Measurements from ENCODE around the gene MFSD12. TPM values are rescaled to one million over a fixed set of nuclear protein-coding genes. Genes with fewer than 3 reads are reported as not detected.
"Not testable (repeated sequence)": the region's sequence is repeated elsewhere in the genome, so short reads cannot be mapped to it uniquely, and the experiment has no call there.

The MFSD12 gene
- total RNA-seq, 8 experiments from 2014 or later, result 21.9 to 87.4 (median 44.0) TPM

DNA sequence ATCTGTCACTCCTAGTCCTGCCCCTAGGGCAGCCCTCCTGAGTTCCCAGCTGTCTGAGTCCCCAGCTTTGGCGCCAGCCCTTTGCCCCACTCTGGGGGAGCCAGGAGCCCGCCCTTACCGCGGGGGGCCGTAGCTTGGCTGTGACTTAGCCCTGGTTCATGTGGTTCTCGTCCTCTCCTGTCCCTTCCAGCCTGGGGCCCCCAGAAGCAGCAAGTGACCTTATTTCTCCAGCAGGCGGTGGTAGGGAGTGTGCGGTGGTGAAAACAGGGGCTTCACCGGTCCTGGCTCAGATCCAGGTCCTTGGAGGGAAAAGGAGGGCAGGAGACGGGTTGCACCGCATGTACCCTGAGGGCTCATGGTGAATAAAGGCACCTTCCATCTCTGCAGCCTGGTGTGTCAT lies 35.8 kb upstream of the MFSD12 start:
- Histone ChIP-seq H3K4me3 (no peak overlapping the region), H3K4me1 (replicated peaks in 1 of 2) (no peaks in the 10 kb centered on the region), H3K27ac (no peak overlapping the region)
- no CpG with 5 or more reads among the region's 11 CpGs for WGBS, 10 experiments
- in situ Hi-C loops (cut with MboI; ENCODE audit: low pct_unique_long_range_greater_than_20kb in 2 of 9, low sequenced_read_pairs in 9 of 9, unreplicated experiment in 9 of 9), result no loop called here
- no peak for ATAC-seq (replicated peaks in 6 of 8)

GRCh38 chr19:3591876-3592613 lies 34.7 kb upstream of the MFSD12 start:
- Histone ChIP-seq H3K4me3 (no peak overlapping the region), H3K4me1 (replicated peaks in 1 of 2) (no peaks in the 10 kb centered on the region), H3K27ac (no peak overlapping the region)
- WGBS, 10 experiments, result 0 to 83% (median 55%) methylated on average over 1 to 8 of the region's 9 CpGs; no CpG with 5 or more reads in 7 of the 10 experiments
- in situ Hi-C loops (cut with MboI; ENCODE audit: low pct_unique_long_range_greater_than_20kb in 2 of 9, low sequenced_read_pairs in 9 of 9, unreplicated experiment in 9 of 9), result no loop called here
- ATAC-seq (replicated peaks in 6 of 8), result peak in 1 of 8 experiments; percentile 22

DNA sequence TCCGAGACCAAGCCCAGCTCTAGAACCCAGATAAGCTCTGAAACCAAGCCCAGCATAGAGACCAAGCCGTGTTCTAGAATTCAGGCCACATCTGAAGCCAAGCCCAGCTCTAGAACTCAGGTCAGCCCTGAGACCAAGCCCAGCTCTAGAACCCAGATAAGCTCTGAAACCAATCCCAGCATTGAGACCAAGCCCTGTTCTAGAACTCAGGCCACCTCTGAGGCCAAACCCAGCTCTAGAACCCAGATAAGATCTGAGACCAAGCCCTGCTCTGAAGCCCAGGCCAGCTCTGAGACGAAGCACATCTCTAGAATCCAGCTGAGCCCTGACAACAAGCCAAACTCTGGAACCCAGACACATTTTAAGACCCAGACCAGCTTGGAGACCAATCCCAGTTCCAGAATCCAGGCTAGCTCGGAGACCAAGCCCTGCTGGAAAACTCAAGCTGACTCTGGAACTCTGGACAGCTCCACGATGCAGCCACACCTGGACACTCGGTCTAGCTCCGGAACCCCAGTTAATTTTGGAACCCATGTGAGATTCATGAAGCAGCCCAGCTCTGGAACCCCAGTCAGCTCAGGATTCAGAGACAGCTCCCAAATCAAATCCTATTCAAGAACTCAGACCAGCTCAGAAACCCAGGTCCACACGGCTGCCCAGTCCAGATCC lies 33.7 kb upstream of the MFSD12 start:
- 59 to 100% (median 87%) methylated on average over 1 to 4 of the region's 8 CpGs; no CpG with 5 or more reads in 4 of the 10 experiments for WGBS, 10 experiments
- no peak overlapping the region for H3K27ac ChIP-seq
- no peak overlapping the region for H3K4me3 ChIP-seq
- in situ Hi-C loops (cut with MboI; ENCODE audit: low pct_unique_long_range_greater_than_20kb in 2 of 9, low sequenced_read_pairs in 9 of 9, unreplicated experiment in 9 of 9), result no loop called here
- no peak for ATAC-seq (replicated peaks in 6 of 8)
- no peaks in the 10 kb centered on the region for H3K4me1 ChIP-seq (replicated peaks in 1 of 2)

DNA sequence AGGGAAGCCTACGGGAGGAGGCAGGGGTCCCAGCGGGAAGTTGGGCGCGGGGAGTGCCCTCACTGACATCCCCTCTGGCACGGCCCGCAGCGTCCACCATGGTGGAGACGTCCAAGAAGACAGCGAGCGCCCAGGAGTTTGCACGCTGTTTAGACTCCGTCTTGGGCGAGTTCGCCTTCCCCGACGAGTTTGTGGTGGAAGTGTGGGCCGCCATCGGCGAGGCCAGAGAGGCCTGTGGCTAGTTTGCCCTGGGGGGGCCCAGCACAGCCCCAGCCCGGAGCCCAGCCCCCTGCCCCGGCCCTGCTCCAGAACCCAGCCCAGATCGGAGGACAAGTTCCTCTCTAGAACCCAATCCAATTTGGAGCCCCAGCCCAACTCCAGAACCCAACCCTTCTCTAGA lies 32.6 kb upstream of the MFSD12 start:
- Histone ChIP-seq H3K27ac (no peak overlapping the region), H3K4me3 (no peak overlapping the region), H3K4me1 (replicated peaks in 1 of 2) (no peaks in the 10 kb centered on the region)
- in situ Hi-C loops (cut with MboI; ENCODE audit: low pct_unique_long_range_greater_than_20kb in 2 of 9, low sequenced_read_pairs in 9 of 9, unreplicated experiment in 9 of 9), result no loop called here
- no peak for ATAC-seq (replicated peaks in 6 of 8)
- 95% methylated on average over 14 of the region's 22 CpGs; no CpG with 5 or more reads in 9 of the 10 experiments for WGBS, 10 experiments

- H3K4me1 ChIP-seq (replicated peaks in 1 of 2), result no peaks in the 10 kb centered on the region
- in situ Hi-C loops (cut with MboI; ENCODE audit: low pct_unique_long_range_greater_than_20kb in 2 of 9, low sequenced_read_pairs in 9 of 9, unreplicated experiment in 9 of 9), result no loop called here
- WGBS, 10 experiments, result 65 to 100% (median 93%) methylated on average over 1 to 5 of the region's 11 CpGs; no CpG with 5 or more reads in 3 of the 10 experiments
These were observed 32.1 kb upstream of the MFSD12 start for GRCh38 chr19:3589439-3589838.

DNA sequence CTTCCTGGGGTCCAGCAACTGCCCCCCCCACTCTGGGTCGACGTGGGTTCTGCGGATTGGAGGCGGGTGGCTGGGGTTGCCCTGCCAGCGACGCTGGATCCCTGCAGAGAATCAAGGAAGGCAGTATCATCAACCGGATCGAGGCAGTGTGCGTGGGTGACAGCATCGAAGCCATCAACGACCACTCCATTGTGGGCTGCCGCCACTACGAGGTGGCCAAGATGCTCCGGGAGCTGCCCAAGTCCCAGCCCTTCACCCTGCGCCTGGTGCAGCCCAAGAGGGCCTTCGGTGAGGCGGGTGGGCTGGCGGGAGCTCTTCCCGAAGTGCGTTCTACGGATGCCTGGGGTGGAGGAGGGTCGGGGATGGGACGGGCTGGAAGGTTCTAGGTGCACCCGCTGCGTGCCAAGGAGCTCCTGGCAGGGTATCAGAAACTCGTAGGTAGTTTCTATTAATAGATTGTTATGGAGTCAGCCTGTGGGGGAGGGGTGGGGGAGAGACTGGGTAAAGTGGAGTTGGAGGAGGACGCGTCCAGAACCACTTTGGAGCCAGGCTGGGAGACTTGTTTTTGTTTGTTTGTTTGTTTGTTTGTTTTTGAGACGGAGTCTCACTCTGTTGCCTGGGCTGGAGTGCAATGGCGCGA lies 29.4 kb upstream of the MFSD12 start:
- H3K4me3 ChIP-seq, result no peak overlapping the region
- 60 to 80% (median 70%) methylated on average over 1 to 2 of the region's 31 CpGs; no CpG with 5 or more reads in 7 of the 10 experiments for WGBS, 10 experiments
- no peaks in the 10 kb centered on the region for H3K4me1 ChIP-seq (replicated peaks in 1 of 2)
- H3K27ac ChIP-seq, result no peak overlapping the region
- peak in 3 of 8 experiments; percentile 29 to 56 (median 33) for ATAC-seq (replicated peaks in 6 of 8)
- in situ Hi-C loops (cut with MboI; ENCODE audit: low pct_unique_long_range_greater_than_20kb in 2 of 9, low sequenced_read_pairs in 9 of 9, unreplicated experiment in 9 of 9), result no loop called here

More at GRCh38 chr19:3589439-3589838, 32.1 kb upstream of the MFSD12 start:
- no peak for ATAC-seq (replicated peaks in 6 of 8)
- Histone ChIP-seq H3K27ac (no peak overlapping the region), H3K4me3 (no peak overlapping the region)

DNA sequence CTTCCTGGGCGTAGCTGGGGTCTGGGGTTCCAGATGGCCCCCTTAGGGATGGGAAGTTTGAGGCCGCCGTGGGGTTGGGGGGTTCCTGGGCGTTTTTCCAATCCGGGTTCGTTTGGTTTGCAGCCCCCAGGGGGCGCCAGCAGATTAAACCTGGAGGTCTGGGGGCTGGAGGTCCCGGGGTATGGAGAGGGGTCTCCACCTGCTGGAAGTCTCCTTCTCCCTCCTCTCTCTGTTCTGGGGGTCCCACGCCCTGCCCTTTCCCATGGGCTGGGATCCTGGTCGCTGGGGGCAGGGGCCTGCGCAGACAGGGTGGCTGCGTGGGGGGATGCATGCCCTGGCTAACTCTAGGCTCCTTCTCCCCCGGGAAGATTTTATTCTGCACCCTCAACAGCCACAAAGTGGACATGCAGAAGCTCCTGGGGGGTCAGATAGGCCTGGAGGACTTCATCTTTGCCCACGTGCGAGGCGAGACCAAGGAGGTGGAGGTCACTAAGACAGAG lies 28.8 kb upstream of the MFSD12 start:
- H3K4me1 ChIP-seq (replicated peaks in 1 of 2), result no peaks in the 10 kb centered on the region
- in situ Hi-C loops (cut with MboI; ENCODE audit: low pct_unique_long_range_greater_than_20kb in 2 of 9, low sequenced_read_pairs in 9 of 9, unreplicated experiment in 9 of 9), result no loop called here
- WGBS, 10 experiments, result 0 to 27% methylated on average over 5 to 7 of the region's 16 CpGs; no CpG with 5 or more reads in 8 of the 10 experiments
- no peak overlapping the region for H3K4me3 ChIP-seq
- H3K27ac ChIP-seq, result no peak overlapping the region
- peak in 4 of 8 experiments; percentile 15 to 57 (median 28) for ATAC-seq (replicated peaks in 6 of 8)

- H3K4me1 ChIP-seq (replicated peaks in 1 of 2), result peaks cover 0 to 1% of the 10 kb centered on the region in 2 donors
- in situ Hi-C loops (cut with MboI; ENCODE audit: low pct_unique_long_range_greater_than_20kb in 2 of 9, low sequenced_read_pairs in 9 of 9, unreplicated experiment in 9 of 9), result no loop called here
- WGBS, 10 experiments, result 0 to 24% methylated on average over 1 to 5 of the region's 84 CpGs; no CpG with 5 or more reads in 8 of the 10 experiments
- no peak within 1 kb of the TSS for H3K27ac ChIP-seq
- peak in 2 of 8 experiments; percentile 3 to 16 for ATAC-seq (replicated peaks in 6 of 8)
- H3K4me3 ChIP-seq, result no peak within 1 kb of the TSS
These were observed 28.1 kb upstream of the MFSD12 start, which contains the start of gene GIPC3 for GRCh38 chr19:3585301-3586126. TSS of gene GIPC3 (plus strand) at chr19:3585478. CDS start at chr19:3585598, 120 bp downstream.

DNA sequence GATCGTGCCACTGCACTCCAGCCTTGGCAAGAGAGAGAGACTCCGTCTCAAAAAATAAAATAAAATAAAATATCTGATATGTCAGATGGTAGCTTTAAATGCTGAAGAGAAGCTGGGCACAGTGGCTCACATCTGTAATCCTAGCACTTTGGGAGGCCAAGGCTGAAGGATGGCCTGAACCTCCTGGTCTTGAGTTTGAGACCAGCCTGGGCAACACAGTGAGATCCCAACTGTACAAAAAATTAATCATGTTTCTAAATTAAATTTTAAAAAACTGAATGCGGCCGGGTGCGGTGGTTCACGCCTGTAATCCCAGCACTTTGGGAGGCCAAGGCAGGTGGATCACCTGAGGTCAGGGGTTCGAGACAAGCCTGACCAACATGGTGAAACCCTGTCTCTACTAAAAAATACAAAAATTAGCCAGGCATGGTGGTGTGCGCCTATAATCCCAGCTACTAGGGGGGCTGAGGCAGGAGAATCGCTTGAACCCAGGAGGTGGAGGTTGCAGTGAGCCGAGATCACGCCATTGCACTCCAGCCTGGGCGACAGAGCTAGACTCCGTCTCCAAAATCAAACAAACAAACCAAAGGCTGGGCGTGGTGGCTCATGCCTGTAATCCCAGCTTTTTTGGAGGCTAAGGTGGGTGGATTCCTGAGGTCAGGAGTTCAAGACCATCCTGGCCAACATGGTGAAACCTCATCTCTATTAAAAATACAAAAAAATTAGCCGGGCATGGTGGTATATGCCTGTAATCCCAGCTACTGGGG lies 26.8 kb upstream of the MFSD12 start:
- ATAC-seq (replicated peaks in 6 of 8); H3K4me3 ChIP-seq; H3K27ac ChIP-seq; in situ Hi-C loops (cut with MboI; ENCODE audit: low pct_unique_long_range_greater_than_20kb in 2 of 9, low sequenced_read_pairs in 9 of 9, unreplicated experiment in 9 of 9): not testable (repeated sequence)
- H3K4me1 ChIP-seq (replicated peaks in 1 of 2), result peaks cover 0 to 10% of the 10 kb centered on the region in 2 donors
- 44 to 100% (median 80%) methylated on average over 1 to 12 of the region's 15 CpGs; no CpG with 5 or more reads in 1 of the 10 experiments for WGBS, 10 experiments

- WGBS, 10 experiments, result 17 to 50% (median 43%) methylated on average over 1 to 2 of the region's 4 CpGs; no CpG with 5 or more reads in 7 of the 10 experiments
- not testable (repeated sequence) for H3K27ac ChIP-seq
These were observed 24.4 kb upstream of the MFSD12 start for GRCh38 chr19:3581792-3582191.

DNA sequence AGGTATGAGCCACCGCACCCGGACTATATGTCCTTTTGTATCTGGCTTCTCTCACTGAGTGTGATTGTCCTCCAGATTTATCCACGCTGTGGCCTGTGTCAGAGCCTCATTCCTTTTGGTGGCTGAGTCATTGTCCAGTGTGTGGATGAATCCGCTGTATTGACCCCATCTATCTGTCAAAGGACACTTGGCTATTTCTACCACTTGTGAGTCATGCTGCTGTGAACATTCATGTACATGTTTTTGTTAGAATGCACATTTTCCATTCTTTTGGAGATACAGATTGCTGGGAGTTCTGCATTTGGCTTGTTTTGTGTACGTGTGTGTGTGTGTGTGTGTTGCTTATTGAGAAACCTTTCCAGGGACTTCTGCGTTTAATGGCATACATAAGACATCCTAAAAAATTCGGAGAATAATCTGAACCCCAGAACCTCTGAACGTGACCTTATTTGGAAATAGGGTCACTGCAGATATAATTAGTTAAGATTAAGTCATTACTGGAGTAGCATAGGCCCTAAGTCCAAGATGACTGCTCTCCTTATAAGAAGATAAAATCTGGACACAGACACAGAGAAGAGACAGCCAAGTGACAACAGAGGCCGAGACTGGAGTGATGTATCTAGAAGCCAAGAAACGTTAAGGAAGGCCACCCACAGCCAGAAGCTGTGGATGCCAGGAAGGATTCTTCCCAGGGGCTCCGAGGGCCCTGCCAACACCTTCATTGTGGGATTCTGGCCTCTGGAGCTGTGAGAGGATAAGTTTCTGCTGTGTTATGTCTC lies 23.0 kb upstream of the MFSD12 start:
- peak; percentile 42 to 93 (median 80) for ATAC-seq (replicated peaks in 6 of 8)
- H3K4me1 ChIP-seq (replicated peaks in 1 of 2), result peaks cover 7 to 19% of the 10 kb centered on the region in 2 donors
- H3K27ac ChIP-seq, result peak overlapping the region in 1 of 2 donors; percentile 36
- in situ Hi-C loops (cut with MboI; ENCODE audit: low pct_unique_long_range_greater_than_20kb in 2 of 9, low sequenced_read_pairs in 9 of 9, unreplicated experiment in 9 of 9), result no loop called here
- WGBS, 10 experiments, result 0 to 83% (median 23%) methylated on average over 1 to 8 of the region's 11 CpGs; no CpG with 5 or more reads in 1 of the 10 experiments
- no peak overlapping the region for H3K4me3 ChIP-seq

More at GRCh38 chr19:3581792-3582191, 24.4 kb upstream of the MFSD12 start:
- H3K4me3 ChIP-seq; in situ Hi-C loops (cut with MboI; ENCODE audit: low pct_unique_long_range_greater_than_20kb in 2 of 9, low sequenced_read_pairs in 9 of 9, unreplicated experiment in 9 of 9); ATAC-seq (replicated peaks in 6 of 8): not testable (repeated sequence)
- H3K4me1 ChIP-seq (replicated peaks in 1 of 2), result peaks cover 0 to 12% of the 10 kb centered on the region in 2 donors

Measured in motor neuron (in vitro differentiated cells).